Stimulated activated CD4-positive, alpha-beta T cell treated with anti-CD3 and anti-CD28 coated beads, Interleukin-15, amount 100 ng/mL, for 1 hour (primary cell): ENCODE data around the gene BPHL.
"Not testable (repeated sequence)": the region's sequence is repeated elsewhere in the genome, so short reads cannot be mapped to it uniquely, and the experiment has no call there.

Experiments used
- DNase-seq, 2 donors: peaks; one replicate each; pipeline ENCODE4 v3.0.0-alpha.2; 2020; ENCODE audit warnings: low read depth in 1 of 2, low spot score in 1 of 2

Gene BPHL

DNA sequence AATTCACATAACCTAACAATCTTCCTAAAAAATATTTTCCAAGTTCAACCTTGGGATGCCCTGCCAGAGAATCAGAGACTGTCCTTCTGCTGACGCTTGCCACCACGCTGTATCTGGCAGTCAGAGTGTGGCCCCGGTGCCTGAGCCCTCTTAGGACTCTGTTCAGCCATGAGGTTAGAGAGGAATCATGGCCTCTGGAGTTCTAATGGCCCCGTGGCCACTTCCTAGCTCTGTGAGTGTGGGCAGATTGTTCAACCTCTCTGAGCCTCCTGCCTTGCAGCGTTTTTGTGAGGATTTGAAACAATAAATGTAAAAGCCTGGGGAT lies 2.2 kb downstream of the BPHL start:
- no peak for DNase-seq

- no peak for DNase-seq
These were observed 4.3 kb downstream of the BPHL start for GRCh38 chr6:3122823-3123182.

DNA sequence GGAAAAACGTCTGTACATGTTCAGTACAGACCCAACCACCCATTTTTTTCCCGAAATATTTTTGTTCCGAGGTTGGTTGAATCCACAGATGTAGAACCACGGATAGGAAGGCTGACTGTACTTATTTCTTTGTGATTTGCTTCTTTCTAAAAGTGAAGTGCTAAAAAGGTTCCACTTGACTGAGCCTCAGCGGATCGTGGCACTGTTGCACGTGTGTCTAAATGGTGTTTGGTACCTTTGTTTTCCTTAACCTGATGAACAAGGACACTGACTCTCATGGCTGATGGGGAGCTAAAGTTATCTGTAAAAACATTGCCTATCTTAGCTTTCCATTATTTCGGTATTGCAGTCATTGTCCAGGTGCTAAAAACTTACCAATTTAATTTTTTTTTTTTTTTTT lies 6.2 kb downstream of the BPHL start:
- no peak for DNase-seq

DNA sequence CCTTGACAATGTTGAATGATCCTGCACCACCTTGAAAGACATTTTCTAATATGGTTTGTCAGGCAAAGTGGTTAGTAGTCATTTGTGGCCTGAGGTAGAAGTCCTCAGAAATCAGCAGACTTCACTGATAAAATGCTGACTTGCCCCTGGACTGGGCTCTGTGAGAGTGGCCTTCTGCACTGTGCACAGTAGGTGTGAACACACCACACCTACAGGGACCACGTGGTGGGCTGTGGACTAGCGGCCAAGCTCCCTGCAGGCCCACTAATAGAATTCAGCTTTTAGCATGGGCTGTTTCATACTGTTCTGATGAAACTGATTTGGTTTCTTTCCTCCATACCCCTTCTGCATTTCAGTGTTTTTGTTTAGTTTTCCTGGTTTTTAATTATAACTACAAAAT lies 7.3 kb downstream of the BPHL start:
- DNase-seq: no peak

DNA sequence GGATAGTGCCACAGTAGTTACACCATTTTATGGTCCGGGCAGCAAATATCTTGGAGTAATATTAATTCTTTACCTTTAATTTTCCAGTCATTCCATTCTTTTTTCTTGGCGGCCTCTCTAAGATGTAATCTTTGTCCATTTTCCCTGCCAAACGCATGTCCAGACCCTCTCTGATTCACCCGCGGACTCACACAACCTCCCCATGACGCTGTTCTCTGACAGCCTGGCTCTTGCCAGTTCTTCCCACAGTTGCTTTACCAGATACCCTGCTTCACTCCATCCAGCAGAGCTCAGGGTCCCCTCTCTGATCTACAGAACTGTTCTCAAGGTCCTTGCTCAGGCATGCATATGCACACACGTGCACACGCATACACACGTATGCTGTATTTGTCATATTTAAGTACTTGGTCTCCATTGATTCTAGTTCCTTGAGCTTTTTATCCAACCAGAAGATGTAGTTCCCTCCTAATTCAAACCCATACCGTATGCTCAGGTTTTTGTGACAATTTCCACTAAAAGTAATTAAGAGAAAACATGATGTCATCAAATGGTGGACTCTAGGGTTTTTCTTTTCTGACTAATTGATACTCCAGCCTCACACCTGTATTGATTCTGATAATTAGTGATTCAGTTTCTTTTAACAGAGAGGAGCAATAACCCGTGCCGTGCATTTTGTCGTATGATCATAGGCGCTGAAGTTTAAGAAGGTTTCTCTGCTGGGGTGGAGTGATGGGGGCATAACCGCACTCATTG lies 10.0 kb downstream of the BPHL start:
- no peak for DNase-seq

DNA sequence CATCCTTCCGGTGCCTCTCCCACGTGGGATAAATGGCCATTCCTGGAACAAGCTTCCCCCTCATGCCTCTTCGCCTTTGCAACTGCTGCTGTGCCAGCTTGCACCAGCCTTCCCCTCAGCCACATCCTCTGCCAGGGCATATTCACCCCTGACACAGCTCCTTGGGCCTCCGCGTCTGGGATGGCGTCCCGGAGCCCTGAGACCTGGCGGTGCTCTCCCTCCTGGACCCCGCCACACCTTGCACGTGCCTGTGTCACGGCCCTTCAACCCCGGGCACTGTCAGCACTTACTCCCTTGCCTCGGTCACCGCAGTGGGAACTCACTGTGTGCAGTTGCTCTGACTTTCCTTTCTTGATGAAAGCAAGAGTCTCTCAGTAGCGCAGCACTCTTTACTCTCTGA lies 13.2 kb downstream of the BPHL start:
- DNase-seq: no peak

GRCh38 chr6:3133515-3133914 lies 15.0 kb downstream of the BPHL start:
- no peak for DNase-seq

- DNase-seq: no peak
These were observed 17.3 kb downstream of the BPHL start for GRCh38 chr6:3135668-3136291.

GRCh38 chr6:3136292-3137011 lies 17.9 kb downstream of the BPHL start:
- no peak for DNase-seq

GRCh38 chr6:3137057-3137777 lies 18.7 kb downstream of the BPHL start:
- no peak for DNase-seq

GRCh38 chr6:3137873-3138272 lies 19.4 kb downstream of the BPHL start:
- not testable (repeated sequence) for DNase-seq

DNA sequence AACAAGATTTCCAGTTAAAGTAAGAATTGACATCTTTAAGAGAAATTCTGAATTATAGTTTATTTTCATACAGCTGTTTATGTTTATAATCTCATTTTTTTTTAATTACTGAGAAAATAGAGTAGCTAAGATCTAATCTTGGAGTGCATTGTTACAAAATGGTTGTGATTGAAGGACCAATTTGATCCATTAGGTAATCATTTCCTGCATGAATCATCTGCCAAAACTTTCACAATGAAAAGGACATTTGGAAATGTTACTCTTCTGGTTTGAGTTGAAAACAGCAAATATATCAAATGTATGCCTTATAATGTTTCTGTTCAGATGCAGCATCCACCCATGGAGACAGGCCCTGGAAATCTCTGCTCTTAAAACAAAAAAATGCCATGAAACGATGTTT lies 19.8 kb downstream of the BPHL start:
- DNase-seq: no peak

DNA sequence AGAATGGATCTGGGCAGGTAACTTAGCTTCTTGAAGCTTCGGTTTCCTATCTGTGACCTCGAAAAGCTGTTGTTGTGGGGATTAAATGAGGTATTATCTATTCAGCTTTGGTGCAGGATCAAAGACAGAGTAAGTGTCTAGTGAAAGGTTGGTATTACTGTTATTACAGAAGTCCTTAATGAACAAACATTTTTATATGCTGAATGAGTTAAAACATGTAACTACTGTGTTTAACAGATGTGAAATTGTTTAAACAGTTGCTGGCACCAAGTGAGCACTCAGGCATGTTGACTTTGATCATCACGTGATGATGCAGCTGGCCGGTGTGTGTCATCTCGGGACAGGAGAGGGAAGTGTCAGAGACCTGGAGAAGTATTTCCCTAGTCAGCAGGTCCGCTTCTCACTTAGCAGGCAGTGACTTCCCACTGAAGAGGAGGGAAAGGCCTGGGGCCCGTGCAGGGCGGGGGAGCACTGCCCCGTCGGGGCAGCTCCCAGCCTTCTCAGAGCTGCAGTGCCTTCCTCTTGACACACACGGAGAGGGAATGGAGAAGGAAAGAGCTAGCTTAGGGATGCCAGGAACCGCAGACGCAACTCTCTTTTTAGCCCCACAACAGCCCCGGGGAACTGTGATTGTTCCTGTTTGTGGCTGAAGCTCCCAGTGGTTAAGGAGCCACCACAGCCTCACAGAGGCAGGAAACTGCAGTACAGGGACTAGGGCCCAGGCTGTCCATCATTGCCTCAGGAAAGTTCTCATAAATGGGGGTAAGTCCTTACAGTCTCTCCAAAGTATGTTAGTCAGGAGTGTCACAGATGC lies 20.8 kb downstream of the BPHL start:
- DNase-seq: no peak

- no peak for DNase-seq
These were observed 21.7 kb downstream of the BPHL start for GRCh38 chr6:3140201-3140600.

DNA sequence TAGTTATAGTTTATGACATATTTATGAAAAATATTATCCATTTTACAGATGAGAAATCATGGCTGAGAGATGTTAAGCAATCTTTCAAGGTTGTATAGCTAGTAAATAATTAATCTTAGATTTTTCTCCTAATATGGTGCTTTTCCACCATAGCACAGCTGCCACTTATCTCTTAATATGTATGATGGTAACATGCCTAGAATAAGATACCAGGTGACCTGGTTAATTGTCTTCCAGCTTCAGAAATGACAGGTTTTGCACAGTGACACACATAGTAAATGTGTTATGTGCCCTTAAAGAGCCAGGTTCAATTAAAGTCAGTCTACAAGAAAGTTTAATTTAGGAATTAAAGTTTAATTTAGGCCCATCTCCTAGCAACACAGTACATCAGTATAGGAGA lies 24.0 kb downstream of the BPHL start:
- DNase-seq: no peak

DNA sequence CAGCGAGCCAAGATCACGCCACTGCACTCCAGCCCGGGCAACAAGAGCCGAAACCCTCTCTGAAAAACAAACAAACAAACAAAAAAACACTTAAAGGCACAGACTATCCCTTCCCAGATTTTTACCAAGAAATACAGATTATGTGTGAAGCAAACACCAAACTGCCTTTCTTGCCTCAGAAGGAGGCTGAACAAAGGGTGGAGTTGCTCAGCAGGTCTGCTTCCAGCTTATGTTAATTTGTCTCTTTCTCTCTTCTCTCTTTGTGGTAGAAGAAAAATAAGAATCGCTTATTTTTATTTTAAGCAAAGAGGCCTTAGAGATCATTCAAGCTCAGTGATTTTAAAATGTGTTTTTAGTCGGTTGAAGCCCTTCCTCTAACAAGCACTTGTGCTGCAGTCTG lies 24.6 kb downstream of the BPHL start:
- no peak for DNase-seq

- DNase-seq: no peak
These were observed 26.1 kb downstream of the BPHL start for GRCh38 chr6:3144571-3144970.

DNA sequence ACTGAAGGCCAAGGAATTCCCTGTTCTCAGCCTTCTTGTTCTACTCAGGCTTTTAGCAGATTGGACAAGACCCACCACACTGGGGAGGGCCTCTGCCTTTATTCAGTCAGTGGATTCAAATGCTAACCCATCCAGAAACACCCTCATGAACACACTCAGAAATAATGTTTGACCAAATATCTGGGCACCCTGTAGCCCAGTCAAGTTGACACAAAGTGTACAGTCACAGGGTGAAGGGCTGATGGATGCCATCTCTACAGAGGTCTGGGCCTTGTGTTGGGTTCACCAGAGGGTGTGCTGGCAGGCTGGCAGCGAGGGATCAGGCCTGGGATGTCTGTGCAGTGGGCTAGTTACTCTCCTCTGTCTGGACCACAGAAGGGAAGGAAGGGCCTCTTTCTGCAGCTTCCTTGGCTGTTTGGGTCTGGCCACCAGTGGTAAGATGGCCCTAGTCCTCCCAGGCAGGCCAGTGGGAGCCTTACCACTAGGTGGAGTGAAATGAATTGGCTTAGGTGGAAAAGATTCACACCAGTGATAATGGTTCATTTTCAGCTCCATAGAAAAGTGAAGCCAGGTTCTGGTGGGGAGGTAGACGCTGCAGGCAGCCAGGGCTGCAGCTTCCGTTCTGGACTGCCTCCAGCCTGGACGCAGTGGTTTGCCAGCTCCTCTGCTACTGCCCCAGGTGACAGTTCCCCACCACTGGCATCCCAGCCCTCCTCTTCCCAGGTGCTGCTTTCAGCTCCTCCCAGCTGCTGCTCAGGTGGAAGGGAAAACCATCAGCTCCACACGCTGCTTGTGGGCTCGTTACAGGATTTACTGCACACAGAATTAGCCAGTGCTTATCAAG lies 29.6 kb downstream of the BPHL start:
- DNase-seq: no peak

- DNase-seq: no peak
These were observed 33.2 kb downstream of the BPHL start for GRCh38 chr6:3151691-3152090.

DNA sequence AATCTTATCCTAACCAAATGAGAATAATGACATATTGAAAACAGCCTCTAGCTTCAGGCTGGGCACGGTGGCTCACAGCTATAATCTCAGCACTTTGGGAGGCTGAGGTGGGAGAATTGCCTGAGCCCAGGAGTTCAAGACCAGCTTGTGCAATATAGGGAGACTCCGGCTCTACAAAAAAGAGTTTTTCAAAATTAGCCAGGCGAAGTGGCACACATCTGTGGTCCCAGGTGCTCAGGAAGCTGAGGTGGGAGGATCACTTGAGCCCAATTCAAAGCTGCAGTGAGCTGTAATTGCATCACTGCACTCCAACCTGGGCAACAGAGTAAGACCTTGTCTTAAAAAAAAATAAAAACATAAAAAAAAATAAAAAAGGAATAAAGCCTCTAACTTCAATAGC lies 34.2 kb downstream of the BPHL start:
- DNase-seq: no peak
